Endothelial cell (in vitro differentiated cells): ENCODE results near the gene ANKH. TPM values are rescaled to one million over a fixed set of nuclear protein-coding genes. Genes with fewer than 3 reads are reported as not detected.
"Not testable (repeated sequence)": the region's sequence is repeated elsewhere in the genome, so short reads cannot be mapped to it uniquely, and the experiment has no call there.

Experiments
- DNase-seq: peaks from one replicate; pipeline ENCODE4 v3.0.0; 2021; ENCODE audit warnings: low spot score
- H3K27ac Mint-ChIP-seq: one replicate; pipeline ENCODE4 v1.8.0; 2021; ENCODE audit warnings: mixed read lengths, inconsistent platforms; ENCODE audit not compliant: unreplicated experiment
- H3K27me3 Mint-ChIP-seq: one replicate; pipeline ENCODE4 v1.8.0; 2021; ENCODE audit warnings: mild to moderate bottlenecking, moderate library complexity, mixed read lengths, inconsistent platforms; ENCODE audit not compliant: unreplicated experiment
- H3K36me3 Mint-ChIP-seq: one replicate; pipeline ENCODE4 v1.8.0; 2021; ENCODE audit warnings: mild to moderate bottlenecking, low read depth, mixed read lengths, inconsistent platforms; ENCODE audit not compliant: unreplicated experiment
- H3K4me1 Mint-ChIP-seq: one replicate; pipeline ENCODE4 v1.8.0; 2021; ENCODE audit warnings: mild to moderate bottlenecking, mixed read lengths, inconsistent platforms; ENCODE audit not compliant: unreplicated experiment
- H3K4me3 Mint-ChIP-seq: one replicate; pipeline ENCODE4 v1.8.0; 2021; ENCODE audit warnings: mild to moderate bottlenecking, mixed read lengths, inconsistent platforms; ENCODE audit not compliant: unreplicated experiment
- H3K9me3 Mint-ChIP-seq: one replicate; pipeline ENCODE4 v1.8.0; 2021; ENCODE audit warnings: mixed read lengths, inconsistent platforms; ENCODE audit not compliant: unreplicated experiment
- CTCF ChIP-seq: fragments of 200-600 bp; sonication (generic); IDR thresholded peaks from one replicate; pipeline ENCODE4 v1.5.0; 2021; ENCODE audit warnings: antibody characterized with exemption; ENCODE audit not compliant: unreplicated experiment
- total RNA-seq: library from RNA; stranded (reverse); fragmentation: NEBNext Ultra II Directional; extraction: Animal tissue kit (Norgen Biotek cat#: 25700); gene quantifications from one replicate; pipeline ENCODE4 v1.2.1, GENCODE V29; 2021; ENCODE audit not compliant: unreplicated experiment

Gene ANKH
- total RNA-seq, 1 donor from 2014 or later: 61.8 TPM

- no peak for TF ChIP-seq CTCF
- Mint-ChIP-seq H3K4me3 (no peak overlapping the region), H3K27me3 (peaks cover 6% of the 10 kb centered on the region), H3K9me3 (no peaks in the 10 kb centered on the region), H3K36me3 (no peaks in the 10 kb centered on the region), H3K4me1 (peaks cover 25% of the 10 kb centered on the region), H3K27ac (no peak overlapping the region)
- DNase-seq: no peak
These were observed 9.1 kb upstream of the ANKH start for GRCh38 chr5:14880688-14881087.

- no peak for TF ChIP-seq CTCF
- H3K27me3 Mint-ChIP-seq: peaks cover 6% of the 10 kb centered on the region
- no peak overlapping the region for H3K4me3 Mint-ChIP-seq
- no peak overlapping the region for H3K27ac Mint-ChIP-seq
- no peaks in the 10 kb centered on the region for H3K9me3 Mint-ChIP-seq
- H3K36me3 Mint-ChIP-seq: no peaks in the 10 kb centered on the region
- peaks cover 25% of the 10 kb centered on the region for H3K4me1 Mint-ChIP-seq
- no peak for DNase-seq
These were observed 8.5 kb upstream of the ANKH start for GRCh38 chr5:14879937-14880589.

GRCh38 chr5:14879393-14879792 lies 7.8 kb upstream of the ANKH start:
- Mint-ChIP-seq H3K36me3 (no peaks in the 10 kb centered on the region), H3K27ac (no peak overlapping the region), H3K9me3 (no peaks in the 10 kb centered on the region), H3K4me3 (no peak overlapping the region), H3K27me3 (peaks cover 3% of the 10 kb centered on the region), H3K4me1 (peaks cover 21% of the 10 kb centered on the region)
- TF ChIP-seq CTCF: no peak
- no peak for DNase-seq

- peaks cover 23% of the 10 kb centered on the region for H3K4me1 Mint-ChIP-seq
- H3K4me3 Mint-ChIP-seq, H3K9me3 Mint-ChIP-seq, H3K27me3 Mint-ChIP-seq, DNase-seq, H3K36me3 Mint-ChIP-seq: not testable (repeated sequence)
- H3K27ac Mint-ChIP-seq: peak overlapping the region; percentile 48
These were observed 6.6 kb upstream of the ANKH start for GRCh38 chr5:14878192-14878591.

- Mint-ChIP-seq H3K4me1 (peaks cover 23% of the 10 kb centered on the region), H3K27me3 (peaks cover 1% of the 10 kb centered on the region), H3K4me3 (no peak overlapping the region), H3K27ac (no peak overlapping the region), H3K9me3 (no peaks in the 10 kb centered on the region), H3K36me3 (no peaks in the 10 kb centered on the region)
- DNase-seq: no peak
- TF ChIP-seq CTCF: no peak
These were observed 4.5 kb upstream of the ANKH start for GRCh38 chr5:14876095-14876494.
